ENCODE data around the gene HPCAL1.

The HPCAL1 gene

GRCh38 chr2:10324095-10324832, 21.6 kb downstream of the HPCAL1 start:
- no peak for TF ChIP-seq CTCF (IDR thresholded peaks at IDR 0.05; ENCODE audit: poor library complexity, severe bottlenecking)
- Histone ChIP-seq H3K4me1 (ENCODE audit: insufficient read depth, poor library complexity, severe bottlenecking) (no peaks in the 10 kb centered on the region), H3K9me3 (ENCODE audit: severe bottlenecking) (no peaks in the 10 kb centered on the region), H3K36me3 (ENCODE audit: low read depth) (no peaks in the 10 kb centered on the region), H3K27ac (ENCODE audit: poor library complexity, severe bottlenecking) (no peak overlapping the region), H3K4me3 (ENCODE audit: severe bottlenecking) (no peak overlapping the region), H3K27me3 (ENCODE audit: insufficient read depth, poor library complexity, severe bottlenecking) (no peaks in the 10 kb centered on the region)
- DNase-seq (ENCODE audit: low spot score) (no peak), ATAC-seq (ENCODE audit: low read depth) (no peak)

GRCh38 chr2:10325278-10326145, 22.8 kb downstream of the HPCAL1 start:
- ATAC-seq (ENCODE audit: low read depth) (no peak), DNase-seq (ENCODE audit: low spot score) (no peak)
- no peaks in the 10 kb centered on the region for H3K36me3 ChIP-seq (ENCODE audit: low read depth)
- H3K9me3 ChIP-seq (ENCODE audit: severe bottlenecking): no peaks in the 10 kb centered on the region
- H3K27me3 ChIP-seq (ENCODE audit: insufficient read depth, poor library complexity, severe bottlenecking): no peaks in the 10 kb centered on the region
- H3K4me1 ChIP-seq (ENCODE audit: insufficient read depth, poor library complexity, severe bottlenecking): peaks cover 4% of the 10 kb centered on the region
- H3K4me3 ChIP-seq (ENCODE audit: severe bottlenecking): no peak overlapping the region
- no peak overlapping the region for H3K27ac ChIP-seq (ENCODE audit: poor library complexity, severe bottlenecking)
- TF ChIP-seq CTCF (IDR thresholded peaks at IDR 0.05; ENCODE audit: poor library complexity, severe bottlenecking): no peak

- DNase-seq (ENCODE audit: low spot score): no peak
- H3K9me3 ChIP-seq (ENCODE audit: severe bottlenecking): no peaks in the 10 kb centered on the region
- no peak overlapping the region for H3K4me3 ChIP-seq (ENCODE audit: severe bottlenecking)
- H3K27me3 ChIP-seq (ENCODE audit: insufficient read depth, poor library complexity, severe bottlenecking): no peaks in the 10 kb centered on the region
- no peaks in the 10 kb centered on the region for H3K36me3 ChIP-seq (ENCODE audit: low read depth)
- no peak overlapping the region for H3K27ac ChIP-seq (ENCODE audit: poor library complexity, severe bottlenecking)
- no peak for ATAC-seq (ENCODE audit: low read depth)
- no peak for TF ChIP-seq CTCF (IDR thresholded peaks at IDR 0.05; ENCODE audit: poor library complexity, severe bottlenecking)
- peaks cover 9% of the 10 kb centered on the region for H3K4me1 ChIP-seq (ENCODE audit: insufficient read depth, poor library complexity, severe bottlenecking)
Observed at GRCh38 chr2:10326151-10326616, 23.5 kb downstream of the HPCAL1 start.

- no peak overlapping the region for H3K4me3 ChIP-seq (ENCODE audit: severe bottlenecking)
- H3K4me1 ChIP-seq (ENCODE audit: insufficient read depth, poor library complexity, severe bottlenecking): peaks cover 9% of the 10 kb centered on the region
- no peak for ATAC-seq (ENCODE audit: low read depth)
- H3K27ac ChIP-seq (ENCODE audit: poor library complexity, severe bottlenecking): no peak overlapping the region
- H3K27me3 ChIP-seq (ENCODE audit: insufficient read depth, poor library complexity, severe bottlenecking): no peaks in the 10 kb centered on the region
- H3K36me3 ChIP-seq (ENCODE audit: low read depth): no peaks in the 10 kb centered on the region
- DNase-seq (ENCODE audit: low spot score): no peak
- TF ChIP-seq CTCF (IDR thresholded peaks at IDR 0.05; ENCODE audit: poor library complexity, severe bottlenecking): no peak
- H3K9me3 ChIP-seq (ENCODE audit: severe bottlenecking): no peaks in the 10 kb centered on the region
Observed at GRCh38 chr2:10326707-10327594, 24.2 kb downstream of the HPCAL1 start.
